ENCODE measurements around the gene MDH1.

The MDH1 gene

GRCh38 chr2:63631501-63631900 is 42.7 kb downstream of the MDH1 start:
- TF ChIP-seq RAD21 (IDR thresholded peaks at IDR 0.05; ENCODE audit: low read depth) (no peak), FOXM1 (IDR thresholded peaks at IDR 0.05; ENCODE audit: borderline replicate concordance, low read depth) (no peak), CREB1 (IDR thresholded peaks at IDR 0.05; ENCODE audit: low read depth) (no peak), EGR1 (IDR thresholded peaks at IDR 0.05) (no peak)

GRCh38 chr2:63632382-63632781 is 43.6 kb downstream of the MDH1 start:
- TF ChIP-seq REST (IDR thresholded peaks at IDR 0.05; ENCODE audit: low read depth) (no peak), EP300 (IDR thresholded peaks at IDR 0.05; ENCODE audit: borderline replicate concordance) (no peak), CEBPB (IDR thresholded peaks at IDR 0.05) (no peak), EGR1 (IDR thresholded peaks at IDR 0.05) (no peak), YY1 (IDR thresholded peaks at IDR 0.05; ENCODE audit: low read depth) (no peak), RAD21 (IDR thresholded peaks at IDR 0.05; ENCODE audit: low read depth) (no peak), TEAD4 (IDR thresholded peaks at IDR 0.05) (no peak), TAF1 (IDR thresholded peaks at IDR 0.05; ENCODE audit: low read depth) (no peak), MAX (IDR thresholded peaks at IDR 0.05) (no peak), CREB1 (IDR thresholded peaks at IDR 0.05; ENCODE audit: low read depth) (no peak), FOXM1 (IDR thresholded peaks at IDR 0.05; ENCODE audit: borderline replicate concordance, low read depth) (no peak), NFIC (IDR thresholded peaks at IDR 0.05) (no peak)

- TF ChIP-seq MAX (IDR thresholded peaks at IDR 0.05) (no peak), CREB1 (IDR thresholded peaks at IDR 0.05; ENCODE audit: low read depth) (no peak), NFIC (IDR thresholded peaks at IDR 0.05) (no peak), TCF12 (IDR thresholded peaks at IDR 0.05; ENCODE audit: low read depth) (no peak), YY1 (IDR thresholded peaks at IDR 0.05; ENCODE audit: low read depth) (no peak), TAF1 (IDR thresholded peaks at IDR 0.05; ENCODE audit: low read depth) (no peak), EP300 (IDR thresholded peaks at IDR 0.05; ENCODE audit: borderline replicate concordance) (no peak), EGR1 (IDR thresholded peaks at IDR 0.05) (no peak), TEAD4 (IDR thresholded peaks at IDR 0.05) (no peak), RAD21 (IDR thresholded peaks at IDR 0.05; ENCODE audit: low read depth) (no peak), FOXM1 (IDR thresholded peaks at IDR 0.05; ENCODE audit: borderline replicate concordance, low read depth) (no peak), REST (IDR thresholded peaks at IDR 0.05; ENCODE audit: low read depth) (no peak), USF1 (IDR thresholded peaks at IDR 0.05) (no peak), CEBPB (IDR thresholded peaks at IDR 0.05) (no peak), ZBTB7A (IDR thresholded peaks at IDR 0.05; ENCODE audit: low read depth) (no peak)
These were observed 50.6 kb downstream of the MDH1 start for GRCh38 chr2:63639344-63639743.

- TF ChIP-seq TCF12 (IDR thresholded peaks at IDR 0.05; ENCODE audit: low read depth) = no peak
- no peak for TF ChIP-seq USF1 (IDR thresholded peaks at IDR 0.05)
- no peak for TF ChIP-seq TEAD4 (IDR thresholded peaks at IDR 0.05)
- no peak for TF ChIP-seq EP300 (IDR thresholded peaks at IDR 0.05; ENCODE audit: borderline replicate concordance)
- no peak for TF ChIP-seq YY1 (IDR thresholded peaks at IDR 0.05; ENCODE audit: low read depth)
- no peak for TF ChIP-seq EGR1 (IDR thresholded peaks at IDR 0.05)
- no peak for TF ChIP-seq MAX (IDR thresholded peaks at IDR 0.05)
- TF ChIP-seq REST (IDR thresholded peaks at IDR 0.05; ENCODE audit: low read depth) = no peak
- TF ChIP-seq FOXM1 (IDR thresholded peaks at IDR 0.05; ENCODE audit: borderline replicate concordance, low read depth) = no peak
- no peak for TF ChIP-seq NFIC (IDR thresholded peaks at IDR 0.05)
- TF ChIP-seq CREB1 (IDR thresholded peaks at IDR 0.05; ENCODE audit: low read depth) = no peak
- no peak for TF ChIP-seq ZBTB7A (IDR thresholded peaks at IDR 0.05; ENCODE audit: low read depth)
- no peak for TF ChIP-seq RAD21 (IDR thresholded peaks at IDR 0.05; ENCODE audit: low read depth)
These were observed 54.2 kb downstream of the MDH1 start for GRCh38 chr2:63642946-63643345.
